ENCODE measurements around the gene ARHGEF33. TPM values are rescaled to one million over a fixed set of nuclear protein-coding genes. Genes with fewer than 3 reads are reported as not detected.

ARHGEF33 gene
- total RNA-seq, result 1 to 10 TPM in 1 of 3 donors, under 1 TPM in 2; 0.10 to 1.5 (median 0.29) TPM
- long read RNA-seq, donor 1, result 0 reads
- long read RNA-seq, donor 2, result 0 reads

GRCh38 chr2:38889575-38889974, at the start of gene ARHGEF33:
Gene ARHGEF33 (plus strand): TSS chr2:38889875. CDS start chr2:38919448, 29,573 bp downstream.
- Histone ChIP-seq H3K36me3 (ENCODE audit: low read depth) (no peaks in the 10 kb centered on the region), H3K4me3 (no peak within 1 kb of the TSS), H3K4me1 (ENCODE audit: low read depth) (no peaks in the 10 kb centered on the region), H3K9me3 (no peaks in the 10 kb centered on the region)
- ATAC-seq, result no peak
- TF ChIP-seq CTCF (IDR thresholded peaks at IDR 0.05), result no peak
- intact Hi-C loops (cut with DNase I, micrococcal nuclease), result no loop called here
- DNase-seq, result no peak

GRCh38 chr2:38850045-38850444, 39.6 kb upstream of the ARHGEF33 start:
- peaks cover 6% of the 10 kb centered on the region for H3K36me3 ChIP-seq (ENCODE audit: low read depth)
- no peak overlapping the region for H3K4me3 ChIP-seq
- ATAC-seq (no peak), DNase-seq (no peak)
- intact Hi-C loops (cut with DNase I, micrococcal nuclease), result no loop called here
- H3K4me1 ChIP-seq (ENCODE audit: low read depth), result no peaks in the 10 kb centered on the region
- TF ChIP-seq CTCF (IDR thresholded peaks at IDR 0.05), result no peak
- no peaks in the 10 kb centered on the region for H3K9me3 ChIP-seq

- no peak overlapping the region for H3K4me3 ChIP-seq
- intact Hi-C loops (cut with DNase I, micrococcal nuclease), result no loop called here
- no peaks in the 10 kb centered on the region for H3K9me3 ChIP-seq
- peaks cover 6% of the 10 kb centered on the region for H3K36me3 ChIP-seq (ENCODE audit: low read depth)
- no peak for DNase-seq
- TF ChIP-seq CTCF (IDR thresholded peaks at IDR 0.05), result no peak
- no peaks in the 10 kb centered on the region for H3K4me1 ChIP-seq (ENCODE audit: low read depth)
- ATAC-seq, result no peak
Measured at GRCh38 chr2:38856165-38856564, 33.5 kb upstream of the ARHGEF33 start.

GRCh38 chr2:38862476-38862875, 27.2 kb upstream of the ARHGEF33 start:
- Histone ChIP-seq H3K4me1 (ENCODE audit: low read depth) (no peaks in the 10 kb centered on the region), H3K36me3 (ENCODE audit: low read depth) (no peaks in the 10 kb centered on the region), H3K9me3 (no peaks in the 10 kb centered on the region), H3K4me3 (no peak overlapping the region)
- no peak for TF ChIP-seq CTCF (IDR thresholded peaks at IDR 0.05)
- intact Hi-C loops (cut with DNase I, micrococcal nuclease), result no loop called here
- ATAC-seq (no peak), DNase-seq (no peak)

GRCh38 chr2:38863061-38863695, 26.5 kb upstream of the ARHGEF33 start:
- Histone ChIP-seq H3K4me3 (no peak overlapping the region), H3K36me3 (ENCODE audit: low read depth) (no peaks in the 10 kb centered on the region), H3K9me3 (no peaks in the 10 kb centered on the region), H3K4me1 (ENCODE audit: low read depth) (no peaks in the 10 kb centered on the region)
- intact Hi-C loops (cut with DNase I, micrococcal nuclease), result no loop called here
- no peak for TF ChIP-seq CTCF (IDR thresholded peaks at IDR 0.05)
- ATAC-seq (no peak), DNase-seq (no peak)

Data from mucosa of descending colon (tissue), 3 donors.